Measurements from ENCODE around the gene SEMA4G.

The SEMA4G gene

GRCh38 chr10:100989088-100989487 lies 19.8 kb downstream of the SEMA4G start:
- FAIRE-seq, result no peak

DNA sequence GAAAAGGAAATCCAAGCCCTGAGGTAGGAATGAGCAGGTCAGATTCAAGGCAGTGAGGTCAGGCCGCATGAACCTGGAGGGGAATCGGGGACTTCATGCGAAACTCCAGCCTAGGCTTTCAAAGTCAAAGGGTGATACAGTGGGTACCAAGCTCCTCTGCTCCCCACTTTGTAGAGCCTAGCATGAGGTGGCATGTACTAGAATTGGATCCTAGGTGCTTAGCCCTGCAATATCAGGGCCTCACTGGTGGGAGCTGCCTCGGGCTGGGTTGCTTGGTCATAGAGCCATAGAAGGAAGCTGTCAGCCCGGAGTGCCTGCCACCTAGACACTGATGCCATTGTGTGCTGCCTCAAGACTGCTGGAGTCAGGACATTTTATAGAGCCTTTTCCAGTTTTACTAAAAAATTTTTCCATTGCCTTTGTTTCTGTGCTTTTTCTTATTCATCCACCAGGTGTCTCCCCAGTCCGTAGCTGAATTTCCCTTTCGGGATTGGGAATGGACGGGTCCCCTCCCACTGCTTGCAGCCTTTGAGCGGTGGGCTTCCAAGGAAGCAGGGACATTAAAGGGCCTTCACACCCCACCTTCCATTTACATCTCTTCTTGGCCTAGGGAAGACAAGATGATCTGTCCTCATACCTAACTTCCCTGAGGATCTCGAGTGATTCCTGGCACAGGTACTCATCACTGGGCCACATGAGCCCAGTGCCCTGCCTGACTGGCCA lies 24.8 kb downstream of the SEMA4G start:
- peak; percentile 36 for FAIRE-seq

GRCh38 chr10:100995181-100995580 lies 25.9 kb downstream of the SEMA4G start:
- no peak for FAIRE-seq

DNA sequence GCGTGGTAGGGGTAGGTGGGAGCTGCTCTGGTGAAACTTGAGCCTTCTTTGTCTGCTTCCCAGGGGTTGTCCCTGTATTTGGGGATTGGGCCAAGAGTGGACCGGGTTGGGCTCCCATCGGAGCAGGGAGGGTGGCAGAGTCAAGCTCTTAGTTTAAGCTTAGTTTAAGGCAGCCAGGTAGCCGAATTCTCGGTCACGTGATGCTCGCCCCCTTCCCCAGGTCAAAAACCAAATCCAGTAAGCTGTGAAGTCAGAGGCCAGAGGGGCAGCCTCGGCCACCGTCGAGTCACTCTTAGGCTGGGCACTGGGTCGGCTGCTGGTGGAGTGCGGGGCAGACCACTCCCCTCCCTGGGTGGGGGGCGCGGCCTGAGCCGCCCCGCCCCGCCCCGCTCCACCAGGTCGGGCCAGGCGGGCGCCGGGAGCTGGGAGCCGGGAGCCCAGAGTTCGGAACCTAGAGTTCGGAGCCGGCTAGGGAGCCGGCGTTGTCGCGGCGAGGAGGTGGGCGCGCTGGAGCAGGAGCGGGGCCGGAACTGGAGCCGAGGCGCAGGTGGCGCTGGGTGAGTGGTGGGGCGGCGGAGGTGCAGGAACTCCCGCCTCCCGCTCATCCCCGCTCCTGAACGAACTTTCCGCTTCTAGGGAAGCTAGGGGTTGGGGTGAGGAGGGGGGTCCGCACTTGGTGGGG lies 27.5 kb downstream of the SEMA4G start:
- no peak for FAIRE-seq

GRCh38 chr10:100997360-100998182 lies 28.3 kb downstream of the SEMA4G start:
- no peak for FAIRE-seq

DNA sequence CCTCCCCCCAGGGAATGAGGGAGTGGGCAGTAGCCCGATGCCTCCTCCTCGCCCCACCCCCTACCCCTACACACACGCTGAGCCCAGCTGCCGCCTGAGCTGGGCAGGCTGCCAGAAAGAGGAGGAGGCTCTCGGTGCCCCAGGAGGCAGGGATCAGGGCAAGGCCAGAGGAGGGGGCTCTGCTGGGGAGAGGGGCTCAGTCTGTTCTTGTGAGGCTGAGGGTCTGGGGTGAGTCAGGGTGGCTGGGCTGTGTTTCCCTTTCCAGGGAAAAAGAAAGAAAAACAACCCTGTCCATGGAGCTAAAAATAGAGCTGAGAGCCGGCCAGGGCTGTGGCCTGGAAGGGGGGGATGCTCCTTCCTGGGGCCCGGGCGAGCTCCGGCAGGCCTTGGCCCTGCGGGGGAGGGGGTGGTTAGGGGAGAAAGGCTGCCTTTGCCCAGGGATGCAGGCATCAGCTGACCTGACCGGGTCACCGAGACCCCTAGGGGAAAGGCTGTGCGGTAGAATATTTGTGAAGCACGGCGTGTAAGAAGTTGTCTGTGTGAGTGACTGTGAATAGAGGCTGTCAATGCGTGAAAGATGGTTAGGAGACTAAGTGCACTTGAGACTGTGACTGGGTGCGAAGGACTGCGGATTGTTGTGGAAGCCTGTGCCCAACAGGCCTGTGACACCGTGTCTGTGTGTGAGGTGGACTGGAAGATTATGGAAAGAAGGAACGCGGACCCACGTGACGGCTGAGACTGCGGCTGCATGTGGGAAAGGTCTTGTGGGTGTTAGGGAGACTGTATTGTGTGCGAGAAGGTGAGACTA lies 29.1 kb downstream of the SEMA4G start:
- FAIRE-seq, result no peak

- FAIRE-seq, result no peak
These were observed 29.9 kb downstream of the SEMA4G start for GRCh38 chr10:100998991-100999741.

- no peak for FAIRE-seq
These were observed 30.4 kb downstream of the SEMA4G start, which contains the start of gene LZTS2 for GRCh38 chr10:100999742-101000126. TSS of gene LZTS2 (plus strand) at chr10:100999808. CDS start at chr10:101002539, 2,731 bp downstream.

DNA sequence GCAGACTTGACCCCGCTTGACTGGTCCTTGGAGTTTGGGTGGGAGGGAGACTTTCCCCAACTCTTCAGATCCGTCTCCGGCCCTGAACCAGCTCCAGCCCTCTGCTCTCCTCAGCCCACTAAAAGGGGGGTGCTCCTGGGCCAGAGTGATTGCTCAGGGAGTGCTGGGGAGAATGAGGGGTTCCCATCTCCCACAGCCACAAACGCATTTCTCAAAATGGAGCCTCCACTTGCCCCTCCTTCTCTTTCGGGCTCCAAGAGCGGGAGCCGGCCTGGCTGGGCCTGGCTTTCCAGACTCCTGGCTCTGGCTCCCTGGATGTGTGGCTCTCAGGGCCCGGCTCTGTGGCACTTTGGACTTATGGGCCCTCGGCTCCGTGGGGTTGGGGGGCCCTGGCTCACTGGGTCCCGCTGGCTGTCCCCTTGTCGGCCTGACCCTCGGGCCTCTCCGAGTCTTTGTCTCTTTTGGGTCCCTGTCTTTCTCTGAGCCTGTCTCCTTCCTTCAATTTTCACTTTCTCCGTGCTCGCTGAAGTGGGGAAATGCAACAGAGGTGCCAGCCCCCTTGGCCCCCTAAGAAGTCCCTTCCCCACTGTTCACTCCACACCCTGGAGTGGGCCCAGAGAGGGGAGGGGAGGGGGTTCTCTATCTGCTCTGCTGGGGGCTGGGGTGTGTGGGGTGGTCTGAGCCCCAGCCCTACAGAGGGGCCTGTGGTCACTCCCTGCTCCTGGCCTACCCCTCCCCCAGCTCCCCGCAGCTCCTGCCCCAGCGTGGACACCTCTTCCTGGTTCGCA lies 31.0 kb downstream of the SEMA4G start:
- FAIRE-seq, result no peak

DNA sequence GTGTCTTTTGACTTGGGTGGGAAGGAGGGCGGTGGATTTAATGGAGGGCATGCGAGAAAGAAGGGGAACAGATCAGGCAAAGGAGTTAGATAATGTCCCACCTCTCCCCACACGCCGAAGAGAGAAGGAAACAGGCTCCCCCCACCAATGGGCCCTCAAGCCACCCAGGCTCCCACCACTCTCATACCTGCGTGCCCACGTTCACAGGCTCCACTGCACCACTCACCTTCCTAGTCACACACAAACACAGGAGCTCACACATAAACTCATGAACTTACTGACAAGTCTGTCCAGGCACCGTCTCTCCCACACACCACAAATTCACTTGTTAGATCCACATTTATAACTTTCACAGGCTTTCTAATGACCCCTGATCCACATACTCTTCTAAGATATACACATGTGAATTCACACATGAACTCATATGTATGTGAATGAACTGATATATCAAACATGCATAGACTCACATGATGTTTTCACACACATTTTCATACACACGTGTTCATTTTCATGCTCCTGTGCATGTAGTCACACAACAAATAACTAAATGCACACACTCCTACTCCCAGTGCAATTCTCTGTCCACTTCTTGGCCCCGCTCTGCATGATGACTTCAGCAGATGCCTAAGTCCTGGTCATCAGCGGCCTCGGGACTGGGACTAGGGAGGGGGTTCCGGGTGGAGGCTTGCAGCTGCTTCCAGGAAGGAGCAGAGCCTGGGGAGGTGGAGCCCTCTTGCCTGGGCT lies 31.8 kb downstream of the SEMA4G start:
- no peak for FAIRE-seq

DNA sequence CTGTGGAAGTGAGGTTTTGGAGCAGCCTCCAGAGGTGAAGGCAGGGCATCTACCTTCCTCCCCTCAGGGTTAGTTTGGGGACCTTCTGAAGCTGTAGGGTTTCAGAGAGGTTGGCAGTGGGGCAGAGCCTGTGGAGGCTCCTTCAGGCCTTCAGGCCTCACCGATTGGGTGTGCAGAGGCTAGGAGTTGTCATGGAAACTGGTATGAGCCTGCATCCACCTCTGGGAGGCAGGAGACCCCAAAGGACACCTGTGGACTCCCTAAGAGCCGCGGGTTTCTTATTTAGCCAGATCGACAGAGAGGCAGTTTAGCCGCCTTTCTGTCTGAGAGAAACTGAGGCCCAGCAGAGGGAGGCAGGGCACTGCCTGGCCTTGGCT lies 32.3 kb downstream of the SEMA4G start:
- no peak for FAIRE-seq

DNA sequence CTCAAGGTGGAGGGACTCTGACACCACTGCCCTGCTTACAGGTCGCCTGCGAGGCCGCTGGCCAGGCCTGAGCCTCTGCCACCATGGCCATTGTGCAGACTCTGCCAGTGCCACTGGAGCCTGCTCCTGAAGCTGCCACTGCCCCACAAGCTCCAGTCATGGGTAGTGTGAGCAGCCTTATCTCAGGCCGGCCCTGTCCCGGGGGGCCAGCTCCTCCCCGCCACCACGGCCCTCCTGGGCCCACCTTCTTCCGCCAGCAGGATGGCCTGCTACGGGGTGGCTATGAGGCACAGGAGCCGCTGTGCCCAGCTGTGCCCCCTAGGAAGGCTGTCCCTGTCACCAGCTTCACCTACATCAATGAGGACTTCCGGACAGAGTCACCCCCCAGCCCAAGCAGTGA lies 33.2 kb downstream of the SEMA4G start:
- FAIRE-seq, result no peak

DNA sequence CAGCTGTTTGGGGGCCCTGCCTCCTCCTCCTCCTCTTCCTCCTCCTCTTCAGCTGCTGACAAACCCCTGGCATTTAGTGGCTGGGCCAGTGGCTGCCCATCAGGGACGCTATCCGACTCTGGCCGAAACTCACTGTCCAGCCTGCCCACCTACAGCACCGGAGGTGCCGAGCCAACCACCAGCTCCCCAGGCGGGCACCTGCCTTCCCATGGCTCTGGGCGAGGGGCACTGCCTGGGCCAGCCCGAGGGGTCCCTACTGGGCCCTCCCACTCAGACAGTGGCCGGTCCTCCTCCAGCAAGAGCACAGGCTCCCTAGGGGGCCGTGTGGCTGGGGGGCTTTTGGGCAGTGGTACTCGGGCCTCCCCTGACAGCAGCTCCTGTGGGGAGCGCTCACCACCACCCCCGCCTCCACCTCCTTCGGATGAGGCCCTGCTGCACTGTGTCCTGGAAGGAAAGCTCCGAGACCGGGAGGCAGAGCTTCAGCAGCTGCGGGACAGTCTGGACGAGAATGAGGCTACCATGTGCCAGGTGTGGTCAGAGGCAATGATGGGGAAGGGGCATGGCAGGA lies 34.4 kb downstream of the SEMA4G start:
- FAIRE-seq, result no peak

- FAIRE-seq, result no peak
These were observed 36.1 kb downstream of the SEMA4G start for GRCh38 chr10:101005361-101005760.

- no peak for FAIRE-seq
These were observed 36.7 kb downstream of the SEMA4G start for GRCh38 chr10:101005869-101006567.

GRCh38 chr10:101006593-101007098 lies 37.3 kb downstream of the SEMA4G start:
- no peak for FAIRE-seq

GRCh38 chr10:101007099-101007711 lies 37.9 kb downstream of the SEMA4G start:
- FAIRE-seq, result no peak

- no peak for FAIRE-seq
These were observed 38.9 kb downstream of the SEMA4G start for GRCh38 chr10:101007915-101008822.
